Suprapubic skin (tissue), 4 donors: ENCODE measurements around the gene TAS2R43. TPM values are rescaled to one million over a fixed set of nuclear protein-coding genes. Genes with fewer than 3 reads are reported as not detected.

Experiments
- DNase-seq, 2 donors: peaks; one replicate each; pipeline ENCODE4 v3.0.0-alpha.2; 2019; ENCODE audit warnings: low spot score in 2 of 2
- H3K27ac ChIP-seq: fragments of 200-600 bp; sonication (generic); one replicate; pipeline ENCODE4 v1.5.1; 2019
- H3K27me3 ChIP-seq: fragments of 200-600 bp; sonication (generic); one replicate; pipeline ENCODE4 v1.5.1; 2019
- H3K36me3 ChIP-seq: fragments of 200-600 bp; sonication (generic); one replicate; pipeline ENCODE4 v1.5.1; 2019
- H3K4me1 ChIP-seq: fragments of 200-600 bp; sonication (generic); one replicate; pipeline ENCODE4 v1.5.1; 2019
- H3K4me3 ChIP-seq: fragments of 200-600 bp; sonication (generic); one replicate; pipeline ENCODE4 v1.5.1; 2019; ENCODE audit warnings: mild to moderate bottlenecking
- H3K9me3 ChIP-seq: fragments of 200-600 bp; sonication (generic); one replicate; pipeline ENCODE4 v1.5.1; 2019
- CTCF ChIP-seq, 2 donors: fragments of 200-600 bp in 1 of 2; fragments of 450-650 bp in 1 of 2; sonication (generic) in 1 of 2; IDR thresholded peaks; one replicate each; pipeline ENCODE4 v1.5.1; 2016 to 2019; ENCODE audit warnings: antibody characterized with exemption in 2 of 2, mild to moderate bottlenecking in 1 of 2, moderate library complexity in 1 of 2
- EP300 ChIP-seq: sonication (generic); formaldehyde crosslinking; IDR thresholded peaks from one replicate; pipeline ENCODE4 v1.6.1; 2017; ENCODE audit warnings: antibody characterized with exemption
- POLR2A ChIP-seq, 2 donors: fragments of 450-650 bp; IDR thresholded peaks; one replicate each; pipeline ENCODE4 v1.6.1; 2017; ENCODE audit warnings: antibody characterized with exemption in 2 of 2, mild to moderate bottlenecking in 2 of 2, moderate library complexity in 2 of 2
- POLR2AphosphoS5 ChIP-seq, 3 donors: sonication (generic); formaldehyde crosslinking; IDR thresholded peaks; one replicate each; pipeline ENCODE4 v1.6.1; 2017; ENCODE audit warnings: antibody characterized with exemption in 3 of 3
- whole genome bisulfite sequencing: methylation state at CpG from one replicate; pipeline ENCODE4 v1.1.5; 2018; 5-methylcytosine and 5-hydroxymethylcytosine counted together
- total RNA-seq, 4 donors: library from RNA; depleted of rRNA; stranded (reverse); fragments of >200 nt; gene quantifications; one replicate each; pipeline ENCODE4 v1.1.0, GENCODE V29; 2016

The TAS2R43 gene
- 1 to 10 TPM in 2 of 4 donors, under 1 TPM in 1, not detected in 1; 0.89 to 4.9 (median 4.7) TPM for total RNA-seq

- Histone ChIP-seq H3K4me1 (no peaks in the 10 kb centered on the region), H3K9me3 (no peaks in the 10 kb centered on the region), H3K27ac (no peak within 1 kb of the TSS), H3K27me3 (no peaks in the 10 kb centered on the region), H3K4me3 (no peak within 1 kb of the TSS), H3K36me3 (no peaks in the 10 kb centered on the region)
- 94% methylated on average over 6 of the region's 6 CpGs for WGBS
- TF ChIP-seq EP300 (no peak), POLR2A (IDR thresholded peaks at IDR 0.05) (no peak), POLR2AphosphoS5 (IDR thresholded peaks at IDR 0.05) (no peak), CTCF (IDR thresholded peaks at IDR 0.05) (no peak)
- DNase-seq = no peak
Measured at GRCh38 chr12:11092128-11092527, at the start of gene TAS2R43. Gene TAS2R43 (minus strand): TSS chr12:11092313. CDS start chr12:11092229, 84 bp downstream.

GRCh38 chr12:11136075-11136474 is 44.0 kb upstream of the TAS2R43 start:
- Histone ChIP-seq H3K36me3 (no peaks in the 10 kb centered on the region), H3K9me3 (no peaks in the 10 kb centered on the region), H3K27ac (no peak overlapping the region), H3K4me3 (no peak overlapping the region), H3K4me1 (no peaks in the 10 kb centered on the region), H3K27me3 (no peaks in the 10 kb centered on the region)
- TF ChIP-seq POLR2A (IDR thresholded peaks at IDR 0.05) = no peak
- TF ChIP-seq EP300 = no peak
- no peak for TF ChIP-seq CTCF (IDR thresholded peaks at IDR 0.05)
- TF ChIP-seq POLR2AphosphoS5 (IDR thresholded peaks at IDR 0.05) = no peak
- WGBS = 89% methylated on average over 2 of the region's 2 CpGs
- DNase-seq = no peak

GRCh38 chr12:11134305-11134704 is 42.2 kb upstream of the TAS2R43 start, which contains the start of gene TAS2R30:
Gene TAS2R30 (minus strand): TSS chr12:11134644. CDS start chr12:11134244, 400 bp downstream.
- DNase-seq = no peak
- WGBS = 74% methylated on average over 3 of the region's 3 CpGs
- no peak for TF ChIP-seq POLR2A (IDR thresholded peaks at IDR 0.05)
- no peak for TF ChIP-seq POLR2AphosphoS5 (IDR thresholded peaks at IDR 0.05)
- TF ChIP-seq CTCF (IDR thresholded peaks at IDR 0.05) = no peak
- no peak for TF ChIP-seq EP300
- no peaks in the 10 kb centered on the region for H3K9me3 ChIP-seq
- no peaks in the 10 kb centered on the region for H3K27me3 ChIP-seq
- H3K4me1 ChIP-seq = no peaks in the 10 kb centered on the region
- no peak within 1 kb of the TSS for H3K27ac ChIP-seq
- H3K4me3 ChIP-seq = no peak within 1 kb of the TSS
- no peaks in the 10 kb centered on the region for H3K36me3 ChIP-seq

GRCh38 chr12:11133816-11134215 is 41.7 kb upstream of the TAS2R43 start:
- no peak for TF ChIP-seq EP300
- no peak for TF ChIP-seq CTCF (IDR thresholded peaks at IDR 0.05)
- TF ChIP-seq POLR2AphosphoS5 (IDR thresholded peaks at IDR 0.05) = no peak
- no peak for TF ChIP-seq POLR2A (IDR thresholded peaks at IDR 0.05)
- no peaks in the 10 kb centered on the region for H3K36me3 ChIP-seq
- H3K27ac ChIP-seq = no peak overlapping the region
- H3K9me3 ChIP-seq = no peaks in the 10 kb centered on the region
- no peak for DNase-seq
- H3K4me1 ChIP-seq = no peaks in the 10 kb centered on the region
- H3K27me3 ChIP-seq = no peaks in the 10 kb centered on the region
- no peak overlapping the region for H3K4me3 ChIP-seq
- WGBS = 50% methylated on average over 2 of the region's 2 CpGs

GRCh38 chr12:11133162-11133561 is 41.0 kb upstream of the TAS2R43 start:
- TF ChIP-seq EP300 = no peak
- TF ChIP-seq POLR2A (IDR thresholded peaks at IDR 0.05) = no peak
- TF ChIP-seq CTCF (IDR thresholded peaks at IDR 0.05) = no peak
- no peak for TF ChIP-seq POLR2AphosphoS5 (IDR thresholded peaks at IDR 0.05)
- 88% methylated on average over 2 of the region's 2 CpGs for WGBS
- Histone ChIP-seq H3K36me3 (no peaks in the 10 kb centered on the region), H3K27me3 (no peaks in the 10 kb centered on the region), H3K4me3 (no peak overlapping the region), H3K4me1 (no peaks in the 10 kb centered on the region), H3K9me3 (no peaks in the 10 kb centered on the region), H3K27ac (no peak overlapping the region)
- no peak for DNase-seq
